RWPE2 (cell line): Measurements from ENCODE around the gene GJA3.
A peak's percentile ranks its signal among the peaks of the same experiment; 100 is the strongest.

Experiments
- ATAC-seq: fragments of 200-7000 bp; cut with Tn5 transposase; 3 replicates; pipeline ENCODE4 v1.9.1; 2021; ENCODE audit warnings: low read depth
- DNase-seq: peaks from one replicate; pipeline ENCODE4 v3.0.0-alpha.2; 2020; ENCODE audit warnings: low spot score
- H3K27ac ChIP-seq: fragments of 450-650 bp; 2 replicates; pipeline ENCODE4 v1.5.1; 2017; ENCODE audit warnings: mild to moderate bottlenecking; ENCODE audit not compliant: poor library complexity, severe bottlenecking
- H3K27me3 ChIP-seq: fragments of 250-450 bp; sonication (Bioruptor Pico); 2 replicates; pipeline ENCODE4 v1.5.1; 2021; ENCODE audit warnings: mild to moderate bottlenecking, moderate library complexity; ENCODE audit not compliant: insufficient read depth, poor library complexity, severe bottlenecking
- H3K36me3 ChIP-seq: fragments of 250-450 bp; sonication (Bioruptor Pico); 2 replicates; pipeline ENCODE4 v1.5.1; 2020; ENCODE audit warnings: low read depth, mild to moderate bottlenecking, moderate library complexity
- H3K4me1 ChIP-seq: fragments of 250-450 bp; sonication (Bioruptor Pico); 2 replicates; pipeline ENCODE4 v1.5.1; 2021; ENCODE audit warnings: mild to moderate bottlenecking, moderate library complexity; ENCODE audit not compliant: insufficient read depth, poor library complexity, severe bottlenecking
- H3K4me3 ChIP-seq: fragments of 250-450 bp; sonication (Bioruptor Pico); 2 replicates; pipeline ENCODE4 v1.5.1; 2021; ENCODE audit warnings: mild to moderate bottlenecking, moderate library complexity; ENCODE audit not compliant: severe bottlenecking
- H3K9me3 ChIP-seq: fragments of 250-450 bp; sonication (Bioruptor Pico); 2 replicates; pipeline ENCODE4 v1.5.1; 2021; ENCODE audit warnings: mild to moderate bottlenecking, moderate library complexity; ENCODE audit not compliant: severe bottlenecking
- TF ChIP-seq, protein P1 (sequence below): fragments of 450-650 bp; IDR thresholded peaks from one replicate; pipeline ENCODE4 v1.5.1; 2017; ENCODE audit warnings: mild to moderate bottlenecking, moderate library complexity; ENCODE audit not compliant: poor library complexity, severe bottlenecking

The GJA3 gene

DNA sequence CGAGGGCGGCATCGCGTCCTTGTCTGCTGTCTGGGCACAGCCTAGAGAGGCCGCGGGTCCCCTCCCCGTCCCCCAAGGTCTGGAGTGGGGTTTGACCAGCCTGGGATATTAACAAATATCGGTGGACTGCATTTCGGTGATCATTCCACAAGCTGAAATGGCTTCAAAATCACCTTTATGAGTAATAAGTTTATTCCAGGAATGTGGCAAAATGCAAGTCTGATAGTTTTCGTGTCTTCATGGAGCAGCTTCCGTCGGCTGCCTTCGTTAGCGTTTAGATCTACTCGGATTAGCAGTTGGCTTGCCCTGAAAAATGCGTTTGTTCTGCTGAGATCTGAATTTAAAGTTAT lies 1.1 kb upstream of the GJA3 start:
- TF ChIP-seq, protein P1, sequence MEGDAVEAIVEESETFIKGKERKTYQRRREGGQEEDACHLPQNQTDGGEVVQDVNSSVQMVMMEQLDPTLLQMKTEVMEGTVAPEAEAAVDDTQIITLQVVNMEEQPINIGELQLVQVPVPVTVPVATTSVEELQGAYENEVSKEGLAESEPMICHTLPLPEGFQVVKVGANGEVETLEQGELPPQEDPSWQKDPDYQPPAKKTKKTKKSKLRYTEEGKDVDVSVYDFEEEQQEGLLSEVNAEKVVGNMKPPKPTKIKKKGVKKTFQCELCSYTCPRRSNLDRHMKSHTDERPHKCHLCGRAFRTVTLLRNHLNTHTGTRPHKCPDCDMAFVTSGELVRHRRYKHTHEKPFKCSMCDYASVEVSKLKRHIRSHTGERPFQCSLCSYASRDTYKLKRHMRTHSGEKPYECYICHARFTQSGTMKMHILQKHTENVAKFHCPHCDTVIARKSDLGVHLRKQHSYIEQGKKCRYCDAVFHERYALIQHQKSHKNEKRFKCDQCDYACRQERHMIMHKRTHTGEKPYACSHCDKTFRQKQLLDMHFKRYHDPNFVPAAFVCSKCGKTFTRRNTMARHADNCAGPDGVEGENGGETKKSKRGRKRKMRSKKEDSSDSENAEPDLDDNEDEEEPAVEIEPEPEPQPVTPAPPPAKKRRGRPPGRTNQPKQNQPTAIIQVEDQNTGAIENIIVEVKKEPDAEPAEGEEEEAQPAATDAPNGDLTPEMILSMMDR = no peak
- no peak overlapping the region for H3K27ac ChIP-seq
- DNase-seq (no peak), ATAC-seq (no peak)
- no peaks in the 10 kb centered on the region for H3K9me3 ChIP-seq
- H3K4me1 ChIP-seq = no peaks in the 10 kb centered on the region
- H3K4me3 ChIP-seq = no peak overlapping the region
- H3K27me3 ChIP-seq = peaks cover 51% of the 10 kb centered on the region
- H3K36me3 ChIP-seq = no peaks in the 10 kb centered on the region

DNA sequence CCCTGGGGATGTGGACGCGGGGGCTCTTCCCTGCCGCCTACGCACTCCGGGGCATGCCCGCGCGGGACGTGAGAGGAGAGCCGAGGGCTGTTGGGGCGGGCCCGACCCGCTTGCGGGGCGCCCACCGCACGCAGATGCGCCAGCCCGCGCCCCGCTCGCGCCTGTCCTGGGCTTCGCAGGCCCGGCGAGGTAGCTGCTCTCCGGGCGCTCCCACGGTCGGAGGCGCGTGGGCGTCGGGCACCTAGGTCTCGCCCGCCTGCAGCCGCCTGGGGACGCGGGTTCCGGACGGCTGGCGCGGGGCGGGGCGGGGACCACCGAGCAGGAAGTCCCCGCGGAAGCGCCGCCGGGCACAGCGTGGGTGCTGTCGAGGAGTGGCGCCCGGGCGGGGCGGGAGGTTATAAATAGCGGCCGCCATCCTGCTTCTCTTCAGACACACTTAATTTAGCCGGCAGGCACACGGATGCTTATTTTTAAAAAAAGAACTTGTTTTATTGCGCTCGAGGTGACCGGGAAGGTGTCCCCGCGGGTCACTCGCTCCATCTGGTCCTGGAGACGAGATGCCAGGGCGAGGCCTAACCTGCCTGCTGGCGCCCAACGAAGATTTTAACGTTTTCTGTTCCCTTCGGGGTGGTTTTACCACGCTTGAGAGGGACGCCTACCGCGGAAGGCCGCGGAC lies 561 bp upstream of the GJA3 start:
- H3K27ac ChIP-seq = no peak overlapping the region
- H3K27me3 ChIP-seq = peaks cover 54% of the 10 kb centered on the region
- TF ChIP-seq, protein P1 = no peak
- no peaks in the 10 kb centered on the region for H3K9me3 ChIP-seq
- H3K4me1 ChIP-seq = no peaks in the 10 kb centered on the region
- ATAC-seq (no peak; the same call in 2 of the 3 replicates), DNase-seq (no peak)
- H3K36me3 ChIP-seq = no peaks in the 10 kb centered on the region
- H3K4me3 ChIP-seq = peak overlapping the region; percentile 33

DNA sequence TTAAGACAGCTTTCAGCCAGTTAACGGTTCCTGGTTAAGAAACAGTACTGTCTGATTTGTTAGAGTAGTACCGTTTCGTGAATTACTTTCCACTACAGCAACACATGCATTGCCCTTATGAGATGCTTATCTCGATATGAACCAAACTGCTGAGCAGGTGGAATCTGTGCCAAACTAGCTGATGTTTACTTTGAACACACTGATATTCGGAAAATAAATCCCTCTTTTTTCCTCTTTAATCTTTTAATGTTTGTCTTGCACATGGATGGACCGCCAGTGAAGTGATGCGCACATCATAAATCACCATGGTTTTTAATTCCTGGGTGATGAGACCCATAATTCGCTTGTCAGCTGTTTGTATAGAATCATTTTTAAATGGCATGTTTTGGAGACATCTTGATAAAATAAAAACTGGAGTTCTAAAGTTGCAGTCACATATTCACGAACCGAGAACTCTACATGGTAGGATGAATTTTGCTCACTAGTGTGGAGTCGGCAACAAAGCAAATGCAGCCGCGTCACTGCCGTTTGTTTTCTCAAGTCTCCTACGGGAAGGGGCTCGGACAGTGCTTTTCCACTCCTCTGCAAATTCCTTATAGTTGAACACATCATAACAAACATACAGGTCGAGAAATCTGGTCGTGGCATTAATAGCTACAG lies 1.1 kb downstream of the GJA3 start:
- peak overlapping the region; percentile 33 for H3K4me3 ChIP-seq
- TF ChIP-seq, protein P1 = no peak
- ATAC-seq (no peak), DNase-seq (no peak)
- H3K4me1 ChIP-seq = no peaks in the 10 kb centered on the region
- no peak overlapping the region for H3K27ac ChIP-seq
- H3K27me3 ChIP-seq = peaks cover 54% of the 10 kb centered on the region
- H3K9me3 ChIP-seq = no peaks in the 10 kb centered on the region
- no peaks in the 10 kb centered on the region for H3K36me3 ChIP-seq

DNA sequence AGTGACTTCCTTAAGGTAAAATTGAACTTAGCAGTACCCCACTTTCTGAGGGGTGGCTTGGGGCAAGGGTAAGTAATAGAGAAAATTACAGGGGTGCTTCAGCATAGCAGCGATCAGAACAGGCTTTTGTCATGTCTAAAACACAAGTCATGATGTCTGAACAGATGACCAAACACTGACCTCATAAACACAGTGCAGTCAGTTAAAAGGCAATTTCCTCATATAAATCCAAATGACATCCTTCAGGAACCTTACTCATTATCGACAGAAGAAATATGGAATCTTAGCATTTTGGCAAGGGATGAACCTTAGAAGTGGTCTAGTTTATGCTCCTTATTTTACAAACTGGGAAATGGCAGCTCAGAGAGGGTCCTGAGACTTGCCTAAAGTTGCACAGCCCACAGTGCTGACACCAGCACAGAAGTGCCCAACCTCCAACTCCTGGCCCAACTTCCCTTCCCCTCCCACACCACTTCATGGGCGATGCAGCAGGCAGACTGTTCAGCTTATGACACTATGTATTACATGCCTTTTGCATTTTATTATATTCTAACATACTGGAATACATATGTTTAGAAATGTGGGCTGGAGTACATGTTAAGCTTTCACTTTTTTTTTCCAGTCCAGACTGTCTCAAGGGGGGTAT lies 3.6 kb downstream of the GJA3 start:
- H3K27ac ChIP-seq = no peak overlapping the region
- no peaks in the 10 kb centered on the region for H3K9me3 ChIP-seq
- ATAC-seq (no peak), DNase-seq (no peak)
- TF ChIP-seq, protein P1 = no peak
- no peaks in the 10 kb centered on the region for H3K36me3 ChIP-seq
- H3K4me3 ChIP-seq = no peak overlapping the region
- H3K4me1 ChIP-seq = no peaks in the 10 kb centered on the region
- H3K27me3 ChIP-seq = peaks cover 53% of the 10 kb centered on the region
